GM11168 (cell line): Measurements from ENCODE around the gene PRDM2.

Experiments used
- in situ Hi-C: fragments of 300-500 bp; cut with MboI; formaldehyde crosslinking; loops from one replicate; pipeline ENCODE4 v1.12.0; 2022; ENCODE audit warnings: low sequenced_read_pairs; ENCODE audit not compliant: unreplicated experiment

PRDM2 gene

DNA sequence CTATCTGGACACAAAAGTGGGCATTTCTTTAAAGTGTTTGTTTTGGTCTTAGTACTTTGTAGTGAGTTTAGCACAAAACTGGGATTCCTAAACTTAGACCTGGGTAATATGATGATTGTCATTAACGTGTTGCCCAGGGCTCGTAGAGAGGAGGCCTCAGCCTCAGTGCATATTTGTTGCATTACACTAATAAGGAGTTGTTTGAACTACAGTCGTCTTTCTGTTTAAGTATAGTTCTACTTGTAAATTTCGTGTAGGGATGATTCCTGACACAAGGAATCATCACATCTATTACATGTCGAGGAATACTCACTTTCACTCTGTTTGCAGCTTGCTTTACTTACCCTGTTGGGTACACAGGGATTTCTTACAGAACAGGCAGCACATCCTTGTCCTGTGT, 85.0 kb downstream of the PRDM2 start:
- in situ Hi-C loops, result no loop called here

- in situ Hi-C loops, result no loop called here
Measured at GRCh38 chr1:13786541-13786940, 86.6 kb downstream of the PRDM2 start.

GRCh38 chr1:13788795-13789194, 88.8 kb downstream of the PRDM2 start:
- in situ Hi-C loops, result no loop called here

DNA sequence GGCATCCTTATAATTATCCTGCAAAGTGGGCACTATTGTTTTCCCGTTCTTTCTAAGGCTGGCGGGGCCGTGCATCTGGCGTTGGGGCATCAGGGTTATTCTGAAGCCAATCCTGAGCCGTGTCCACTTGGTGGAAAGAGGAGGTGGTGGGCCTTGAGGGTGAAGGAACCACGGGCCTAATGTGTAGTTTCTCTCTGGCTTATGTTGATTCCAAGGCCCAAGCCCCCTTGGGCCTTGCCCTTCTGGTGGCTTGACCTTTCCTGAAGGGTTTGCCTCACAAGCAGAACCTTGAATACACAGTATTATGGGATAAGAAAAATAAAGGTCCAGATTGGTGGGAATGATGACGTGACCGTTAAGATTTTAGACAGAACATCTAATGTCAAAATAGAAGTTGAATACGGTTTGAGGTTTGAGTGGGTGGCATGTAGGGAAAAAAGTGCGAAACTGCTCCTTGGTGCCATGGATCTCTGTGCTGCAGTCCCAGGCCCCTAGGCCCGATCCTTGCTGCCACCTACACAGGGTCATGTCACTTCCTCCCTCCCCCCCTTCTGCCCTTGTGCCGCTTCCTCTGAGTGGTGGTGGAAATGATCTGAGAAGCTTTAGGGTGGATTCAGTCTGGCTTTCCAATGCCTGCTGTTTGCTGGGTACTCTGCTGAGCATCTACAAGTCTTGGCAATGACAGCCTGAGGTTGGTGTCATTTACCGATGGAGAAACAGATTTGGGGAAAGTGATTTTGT, 90.5 kb downstream of the PRDM2 start:
- in situ Hi-C loops, result no loop called here

DNA sequence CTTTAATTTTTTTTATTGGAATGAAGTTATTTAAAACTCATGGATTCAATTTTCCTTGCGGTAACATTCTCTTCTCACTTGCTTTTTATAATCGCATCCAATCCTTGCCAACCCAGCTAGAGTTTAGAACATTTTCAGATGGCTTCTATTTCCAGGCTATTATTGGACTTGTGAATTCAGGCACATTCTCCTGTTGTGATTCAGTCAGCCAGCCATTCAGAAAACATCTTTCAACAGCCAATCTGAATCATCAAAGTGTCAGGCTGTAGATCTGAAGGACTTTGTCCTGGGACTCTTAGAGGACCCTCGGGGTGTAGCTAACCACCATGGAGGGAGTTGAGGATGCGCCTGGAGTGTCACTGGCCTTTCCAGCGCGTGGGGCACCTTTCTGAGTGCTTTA, 92.4 kb downstream of the PRDM2 start:
- in situ Hi-C loops, result no loop called here

DNA sequence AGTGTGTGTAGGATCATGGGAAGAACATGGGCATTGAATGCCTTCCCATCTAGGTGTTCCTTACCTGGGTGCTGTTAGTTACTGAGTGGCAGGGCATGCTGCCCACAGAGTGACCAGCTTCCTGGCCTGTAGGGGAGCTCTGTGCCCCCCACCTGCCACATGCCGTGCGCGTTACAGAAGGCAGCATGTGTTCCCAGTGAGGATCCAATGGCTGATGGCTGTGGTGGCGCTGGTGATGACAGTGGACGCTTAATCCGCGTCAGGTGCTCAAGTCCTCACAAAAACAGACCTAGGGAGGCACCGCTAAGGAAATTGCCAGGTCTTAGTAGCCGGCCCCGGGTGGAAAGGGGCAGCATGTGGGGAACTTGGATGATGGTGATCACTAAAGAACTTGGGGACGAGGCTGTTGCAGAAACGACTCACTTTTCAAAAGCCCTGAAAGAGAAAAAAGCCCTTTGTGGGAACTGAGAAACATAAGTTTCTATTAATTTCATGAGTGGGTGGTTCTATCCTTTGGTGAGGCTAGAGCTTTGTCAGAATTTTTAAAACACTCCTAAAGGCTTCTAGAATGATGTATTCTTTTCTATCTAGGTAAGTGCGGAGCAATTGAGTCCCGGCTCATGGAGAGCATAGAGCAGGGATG, 93.2 kb downstream of the PRDM2 start:
- in situ Hi-C loops, result no loop called here

GRCh38 chr1:13794231-13795187, 94.5 kb downstream of the PRDM2 start:
- in situ Hi-C loops, result no loop called here

- in situ Hi-C loops, result no loop called here
Measured at GRCh38 chr1:13797397-13797796, 97.4 kb downstream of the PRDM2 start.

DNA sequence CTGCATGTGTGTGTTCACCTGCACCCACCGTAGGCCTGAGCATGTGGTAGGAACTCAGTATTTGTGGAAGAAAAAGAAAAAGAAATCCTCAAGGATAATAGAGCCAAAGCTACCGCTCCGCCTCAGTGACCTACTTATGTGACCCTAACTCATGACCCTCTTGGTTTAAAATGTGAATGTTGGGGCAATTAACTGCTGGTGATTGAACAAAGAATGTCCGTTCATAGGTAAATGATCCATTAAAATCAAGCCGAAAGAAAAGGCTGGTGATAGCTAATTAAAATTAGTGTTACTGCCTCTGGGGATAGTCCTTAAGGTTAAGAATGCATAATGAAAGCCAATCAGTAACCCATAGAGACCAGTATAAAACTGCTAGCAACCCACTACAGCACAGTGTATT, 98.1 kb downstream of the PRDM2 start:
- in situ Hi-C loops, result no loop called here

DNA sequence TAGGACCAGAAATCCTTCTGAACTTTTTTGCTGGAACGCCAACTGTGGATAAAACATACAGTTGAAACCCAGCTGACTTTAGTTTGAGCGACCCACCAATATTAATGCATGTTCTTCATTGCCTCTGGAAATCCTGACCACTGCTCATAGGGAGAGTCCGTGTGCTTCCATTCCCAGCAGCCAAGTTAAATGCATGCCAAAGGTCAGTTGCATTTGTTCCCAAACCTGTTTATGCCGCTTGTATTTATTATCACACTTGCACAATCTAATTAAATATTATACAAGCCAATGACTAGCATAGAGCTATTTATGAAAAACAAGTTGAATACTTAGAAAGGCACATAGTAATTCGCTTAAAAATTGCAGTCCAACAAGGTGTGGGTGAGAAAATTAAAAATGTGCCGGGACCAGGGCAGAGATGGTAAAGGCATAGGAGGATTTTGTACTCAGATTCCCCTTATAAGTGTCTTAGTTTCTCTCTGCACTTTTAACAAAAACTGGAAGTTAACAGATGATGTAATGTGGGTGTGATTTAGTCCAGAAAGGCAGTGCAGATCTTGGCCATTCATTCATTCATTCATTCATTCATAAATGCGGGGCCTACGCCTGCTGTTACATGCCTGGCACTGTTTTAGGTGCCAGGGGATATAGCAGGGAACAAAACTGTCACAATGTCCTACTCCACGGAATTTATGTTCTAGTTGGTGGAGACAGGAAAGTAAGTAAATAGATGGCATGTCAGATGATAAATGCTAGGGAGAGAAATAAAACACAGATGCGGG, 99.7 kb downstream of the PRDM2 start:
- in situ Hi-C loops, result loop anchor here (10.0 kb wide), 1 partner anchor 135 kb away; no protein-coding TSS in a partner anchor

DNA sequence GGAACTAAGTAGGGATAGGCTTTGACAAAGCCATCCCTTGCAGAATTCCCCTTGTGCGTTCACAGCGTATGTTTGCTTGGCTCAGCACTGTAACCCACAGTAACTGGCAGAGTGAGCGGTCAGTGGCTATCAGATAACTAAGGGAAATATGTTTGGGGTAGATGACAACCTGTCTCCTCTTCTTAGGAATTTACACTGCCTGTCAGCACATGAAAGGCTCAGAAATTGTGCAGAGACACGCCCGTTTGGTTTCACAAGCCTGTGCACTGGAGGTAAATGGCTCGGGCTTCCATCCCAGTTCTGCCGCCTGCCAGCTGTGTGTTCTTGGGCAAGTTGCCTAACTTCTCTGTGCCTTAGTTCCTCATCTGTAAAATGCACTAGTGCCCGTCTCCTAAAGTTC, 101.2 kb downstream of the PRDM2 start:
- in situ Hi-C loops, result loop anchor here (10.0 kb wide), 1 partner anchor 136 kb away; no protein-coding TSS in a partner anchor

- in situ Hi-C loops, result loop anchor here (10.0 kb wide), 1 partner anchor 137 kb away; no protein-coding TSS in a partner anchor
Measured at GRCh38 chr1:13801655-13802486, 101.9 kb downstream of the PRDM2 start.

- in situ Hi-C loops, result loop anchor here (10.0 kb wide), 1 partner anchor 138 kb away; no protein-coding TSS in a partner anchor
Measured at GRCh38 chr1:13802782-13803545, 103.0 kb downstream of the PRDM2 start.

- in situ Hi-C loops, result loop anchor here (10.0 kb wide), 1 partner anchor 139 kb away; no protein-coding TSS in a partner anchor
Measured at GRCh38 chr1:13803546-13804239, 103.7 kb downstream of the PRDM2 start.

DNA sequence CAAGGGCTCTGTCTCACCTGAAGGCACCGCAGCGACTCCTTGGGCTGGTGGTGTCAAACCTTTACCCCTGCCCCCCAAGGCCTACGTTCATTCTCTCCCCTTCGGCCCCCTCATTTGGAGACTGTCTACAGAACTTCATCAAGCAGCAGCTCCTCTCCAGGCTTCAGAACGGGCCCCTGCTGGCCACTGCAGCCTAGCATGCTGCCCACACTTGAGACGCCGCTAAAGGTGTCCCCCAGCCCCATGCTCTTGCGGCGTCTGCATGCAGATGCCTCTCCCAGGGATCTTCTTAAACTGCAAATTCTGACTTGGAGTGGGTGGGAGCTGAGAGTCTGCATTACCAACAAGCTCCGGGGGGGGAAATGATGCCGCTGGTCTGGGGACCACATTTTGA, 104.2 kb downstream of the PRDM2 start:
- in situ Hi-C loops, result loop anchor here (10.0 kb wide), 1 partner anchor 139 kb away; no protein-coding TSS in a partner anchor

- in situ Hi-C loops, result loop anchor here (10.0 kb wide), 1 partner anchor 141 kb away; no protein-coding TSS in a partner anchor
Measured at GRCh38 chr1:13805431-13805830, 105.4 kb downstream of the PRDM2 start.

- in situ Hi-C loops, result loop anchor here (10.0 kb wide), 1 partner anchor 141 kb away; no protein-coding TSS in a partner anchor
Measured at GRCh38 chr1:13806108-13806507, 106.1 kb downstream of the PRDM2 start.
